H1 (cell line): Measurements from ENCODE around the gene HOXB3. TPM values are rescaled to one million over a fixed set of nuclear protein-coding genes. Genes with fewer than 3 reads are reported as not detected.

Experiments used
- CEBPB ChIP-seq: IDR thresholded peaks from 2 replicates; pipeline ENCODE4 v1.6.1; 2012; ENCODE audit warnings: low read depth, low read length
- CREB1 ChIP-seq: IDR thresholded peaks from 2 replicates; pipeline ENCODE4 v1.6.1; 2012; ENCODE audit warnings: inconsistent platforms
- GTF2F1 ChIP-seq: IDR thresholded peaks from 2 replicates; pipeline ENCODE4 v1.6.1; 2012; ENCODE audit warnings: low read depth, low read length, improper control_type of control experiment, borderline replicate concordance
- HDAC6 ChIP-seq: IDR thresholded peaks from one replicate; pipeline ENCODE4 v1.7.1; 2012; ENCODE audit warnings: low read depth, mild to moderate bottlenecking, inconsistent platforms, low read length, moderate library complexity
- PHF8 ChIP-seq: fragments of 200-600 bp; sonication (generic); conservative IDR thresholded peaks from 2 replicates; pipeline ENCODE4 v1.7.1; 2012; ENCODE audit warnings: low read depth, mild to moderate bottlenecking, inconsistent platforms, low read length, moderate library complexity
- TAF1 ChIP-seq: IDR thresholded peaks from 2 replicates; pipeline ENCODE4 v1.6.1; 2011; ENCODE audit warnings: mild to moderate bottlenecking, low read depth, low read length
- TAF7 ChIP-seq: optimal IDR thresholded peaks from 2 replicates; pipeline ENCODE3; 2011; ENCODE audit warnings: low read depth, mild to moderate bottlenecking, inconsistent platforms, low read length, moderate library complexity, borderline replicate concordance
- TCF12 ChIP-seq: IDR thresholded peaks from 2 replicates; pipeline ENCODE4 v1.6.1; 2011; ENCODE audit warnings: low read depth, mild to moderate bottlenecking, low read length
- polyA plus RNA-seq, 7 experiments: library from polyadenylated mRNA; depleted of rRNA in 3 of 7; stranded (reverse) in 5 of 7; unstranded in 2 of 7; fragments of >200 nt in 5 of 7; fragments of 200-250 nt in 2 of 7; gene quantifications; 1 replicate in 5 of 7; 2 replicates in 1 of 7; 4 replicates in 1 of 7; pipeline versions ENCODE4 v1.2.1 to v1.2.3, GENCODE V29; 2011 to 2013; ENCODE audit warnings: missing spikeins in 2 of 7, mixed read lengths in 2 of 7
- total RNA-seq: library from RNA; stranded (reverse); fragmentation: NEBNext Ultra II Directional; extraction: Animal tissue kit (Norgen Biotek cat#: 25700); gene quantifications from 2 replicates; pipeline ENCODE4 v1.2.1, GENCODE V29; 2021
- TF ChIP-seq, protein P1 (sequence below): IDR thresholded peaks from 2 replicates; pipeline ENCODE4 v1.6.1; 2011; ENCODE audit warnings: low read depth, mild to moderate bottlenecking, low read length; ENCODE audit not compliant: insufficient read depth

HOXB3 gene
- total and polyA plus RNA-seq, 2 of the 8 experiments (the other 6 are each of a cell fraction or from before 2014, with no cell fraction given), result not detected

DNA sequence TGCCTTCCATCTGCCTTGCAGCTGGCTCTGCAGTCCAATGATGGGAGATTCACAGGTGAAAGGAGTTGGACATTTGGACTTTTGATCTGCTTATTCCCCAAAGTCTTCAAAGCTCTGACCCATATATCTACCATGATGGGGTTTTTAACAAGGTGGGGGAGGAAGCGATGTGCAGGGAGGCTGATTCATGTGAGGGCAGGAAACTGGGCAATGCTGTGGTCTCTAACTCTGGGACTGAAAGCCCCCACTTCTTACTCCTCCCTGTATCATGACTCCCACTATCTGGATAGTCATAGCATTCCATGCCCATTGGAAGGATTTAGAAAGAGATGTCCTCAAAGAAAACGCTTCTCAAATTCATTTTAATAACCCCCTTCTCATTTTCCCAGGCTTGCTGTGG is 75.6 kb downstream of the HOXB3 start (continued):
- TF ChIP-seq GTF2F1 (no peak), TAF7 (no peak), CEBPB (no peak), HDAC6 (no peak), CREB1 (no peak), PHF8 (no peak), TAF1 (no peak), TCF12 (no peak)
- TF ChIP-seq, protein P1, sequence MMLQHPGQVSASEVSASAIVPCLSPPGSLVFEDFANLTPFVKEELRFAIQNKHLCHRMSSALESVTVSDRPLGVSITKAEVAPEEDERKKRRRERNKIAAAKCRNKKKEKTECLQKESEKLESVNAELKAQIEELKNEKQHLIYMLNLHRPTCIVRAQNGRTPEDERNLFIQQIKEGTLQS, result no peak
